SK-N-SH (cell line): ENCODE results near the gene MRNIP. TPM values are rescaled to one million over a fixed set of nuclear protein-coding genes. Genes with fewer than 3 reads are reported as not detected.

Experiments used
- CTCF ChIA-PET: fragments of 300-600, 350-600 bp; formaldehyde crosslinking; extraction: SDS; loops from one replicate; lab custom pipeline; 2021; lab: Yijun Ruan, JAX
- POLR2A ChIA-PET: fragments of 350-600 bp; sonication (Branson Sonifier 250); formaldehyde crosslinking; extraction: SDS; loops from one replicate; lab custom pipeline; 2020; ENCODE audit warnings: antibody characterized with exemption, inconsistent platforms; lab: Yijun Ruan, JAX
- DNase-seq: peaks from one replicate; pipeline ENCODE4 v3.0.0; 2012
- H2AFZ ChIP-seq: fragments of 200-600 bp; sonication (generic); 2 replicates; pipeline ENCODE4 v1.8.1; 2016; ENCODE audit warnings: antibody characterized with exemption, mild to moderate bottlenecking, low read depth
- H3F3A ChIP-seq: fragments of 200-600 bp; sonication (generic); replicated peaks from 2 replicates; pipeline ENCODE3; 2016; ENCODE audit warnings: antibody characterized with exemption, mild to moderate bottlenecking; ENCODE audit not compliant: insufficient read depth
- H3K27ac ChIP-seq, 2 experiments: fragments of 200-500 bp in 1 of 2; fragments of 200-600 bp in 1 of 2; sonication (Bioruptor generic) in 1 of 2; sonication (generic), shearing (Covaris generic) in 1 of 2; 2 replicates each; pipeline versions ENCODE4 v1.5.1 to v1.6.1; 2014 to 2016; ENCODE audit warnings: low read depth in 2 of 2, inconsistent platforms in 1 of 2, low read length in 1 of 2, mild to moderate bottlenecking in 1 of 2, mixed read lengths in 1 of 2
- H3K27me3 ChIP-seq: fragments of 200-600 bp; sonication (generic), shearing (Covaris generic); 2 replicates; pipeline ENCODE4 v1.6.1; 2016; ENCODE audit warnings: mixed run types; ENCODE audit not compliant: insufficient read depth
- H3K36me3 ChIP-seq, 2 experiments: fragments of 200-500 bp in 1 of 2; fragments of 200-600 bp in 1 of 2; sonication (Bioruptor generic) in 1 of 2; sonication (generic) in 1 of 2; replicated peaks in 1 of 2; 2 replicates each; pipeline versions ENCODE3 to v1.5.1; 2014 to 2016; ENCODE audit warnings: low read length in 1 of 2, mild to moderate bottlenecking in 1 of 2; ENCODE audit not compliant: insufficient read depth in 2 of 2, control insufficient read depth in 1 of 2
- H3K4me1 ChIP-seq, 2 experiments: fragments of 200-500 bp in 1 of 2; fragments of 200-600 bp in 1 of 2; sonication (Bioruptor generic) in 1 of 2; sonication (generic), shearing (Covaris generic) in 1 of 2; 2 replicates each; pipeline versions ENCODE4 v1.5.1 to v1.6.1; 2014 to 2016; ENCODE audit warnings: low read depth in 1 of 2, low read length in 1 of 2, mixed run types in 1 of 2; ENCODE audit not compliant: insufficient read depth in 2 of 2, control insufficient read depth in 1 of 2
- H3K4me2 ChIP-seq: fragments of 200-600 bp; sonication (generic), shearing (Covaris generic); 2 replicates; pipeline ENCODE4 v1.6.1; 2017; ENCODE audit warnings: mixed run types
- H3K4me3 ChIP-seq, 2 experiments: fragments of 200-500 bp in 1 of 2; fragments of 200-600 bp in 1 of 2; sonication (Bioruptor generic) in 1 of 2; sonication (generic), shearing (Covaris generic) in 1 of 2; 2 replicates each; pipeline versions ENCODE4 v1.5.1 to v1.8.1; 2014 to 2016; ENCODE audit warnings: low read depth in 2 of 2, inconsistent platforms in 1 of 2, low read length in 1 of 2, mild to moderate bottlenecking in 1 of 2, mixed read lengths in 1 of 2, moderate library complexity in 1 of 2
- H3K79me2 ChIP-seq: fragments of 200-600 bp; sonication (generic); 2 replicates; pipeline ENCODE4 v1.8.1; 2017; ENCODE audit warnings: mild to moderate bottlenecking; ENCODE audit not compliant: insufficient read depth
- H3K9ac ChIP-seq: fragments of 200-600 bp; sonication (generic); 2 replicates; pipeline ENCODE4 v1.6.1; 2017; ENCODE audit warnings: mixed run types
- H3K9me2 ChIP-seq: fragments of 200-600 bp; sonication (generic); 2 replicates; pipeline ENCODE4 v1.6.1; 2017; ENCODE audit warnings: mixed run types
- H3K9me3 ChIP-seq: fragments of 200-600 bp; sonication (generic); 2 replicates; pipeline ENCODE4 v1.6.1; 2017; ENCODE audit warnings: mixed run types, mild to moderate bottlenecking, moderate library complexity
- H4K20me1 ChIP-seq: fragments of 200-600 bp; sonication (generic); 2 replicates; pipeline ENCODE4 v1.6.1; 2017; ENCODE audit warnings: mild to moderate bottlenecking, mixed run types; ENCODE audit not compliant: insufficient read depth
- CHD2 ChIP-seq: fragments of 150-350 bp; IDR thresholded peaks from 2 replicates; pipeline ENCODE4 v1.6.1; 2018; ENCODE audit warnings: low read length; ENCODE audit not compliant: partially characterized antibody
- EP300 ChIP-seq, 2 experiments: IDR thresholded peaks; 2 replicates each; pipeline versions ENCODE4 v1.4.0 to v1.6.1; 2012; ENCODE audit warnings: borderline replicate concordance in 1 of 2, low read depth in 1 of 2, low read length in 1 of 2
- EZH2phosphoT487 ChIP-seq: fragments of 200-600 bp; sonication (generic); IDR thresholded peaks from 2 replicates; pipeline ENCODE4 v1.6.1; 2017; ENCODE audit warnings: low read depth, mixed run types, mild to moderate bottlenecking, antibody characterized with exemption, moderate library complexity, borderline replicate concordance
- GABPA ChIP-seq: IDR thresholded peaks from 2 replicates; pipeline ENCODE4 v1.4.0; 2012; ENCODE audit warnings: low read depth, mild to moderate bottlenecking
- GATA2 ChIP-seq: sonication (generic); formaldehyde crosslinking; IDR thresholded peaks from 2 replicates; pipeline ENCODE4 v1.5.0; 2020; ENCODE audit warnings: mild to moderate bottlenecking, missing genetic modification reagents
- MXI1 ChIP-seq: IDR thresholded peaks from 2 replicates; pipeline ENCODE4 v1.6.1; 2012; ENCODE audit warnings: mild to moderate bottlenecking, low read depth, low read length, improper control_type of control experiment
- POLR2AphosphoS5 ChIP-seq: IDR thresholded peaks from 2 replicates; pipeline ENCODE4 v1.6.1; 2012; ENCODE audit warnings: low read depth, low read length
- RAD21 ChIP-seq: IDR thresholded peaks from 2 replicates; pipeline ENCODE4 v1.6.1; 2012; ENCODE audit warnings: mild to moderate bottlenecking, low read length
- RFX5 ChIP-seq: IDR thresholded peaks from 2 replicates; pipeline ENCODE4 v1.6.1; 2012; ENCODE audit warnings: mild to moderate bottlenecking, improper control_type of control experiment, low read length
- SIN3A ChIP-seq: IDR thresholded peaks from 2 replicates; pipeline ENCODE4 v1.6.1; 2012; ENCODE audit warnings: low read depth, mild to moderate bottlenecking, low read length, moderate library complexity, borderline replicate concordance
- TCF12 ChIP-seq: IDR thresholded peaks from 2 replicates; pipeline ENCODE4 v1.4.0; 2012
- TEAD4 ChIP-seq: IDR thresholded peaks from 2 replicates; pipeline ENCODE4 v1.4.0; 2012; ENCODE audit warnings: mild to moderate bottlenecking, borderline replicate concordance; ENCODE audit not compliant: insufficient read depth
- YY1 ChIP-seq: IDR thresholded peaks from 2 replicates; pipeline ENCODE4 v1.4.0; 2012; ENCODE audit warnings: low read depth, mild to moderate bottlenecking
- WGBS: methylation state at CpG from one replicate; pipeline ENCODE4 v1.1.6; 2017; ENCODE audit warnings: low lambda C conversion rate; 5-methylcytosine and 5-hydroxymethylcytosine counted together
- polyA plus RNA-seq, 3 experiments: library from polyadenylated mRNA; depleted of rRNA; stranded (reverse); fragments of >200 nt; gene quantifications; 2 replicates each; pipeline ENCODE4 v1.2.3, GENCODE V29; 2012
- TF ChIP-seq, protein P1 (sequence below): fragments of 200-600 bp; sonication (generic); IDR thresholded peaks from 2 replicates; pipeline ENCODE4 v1.6.1; 2017; ENCODE audit warnings: antibody characterized with exemption, mild to moderate bottlenecking, moderate library complexity
- TF ChIP-seq, protein P2 (sequence below): IDR thresholded peaks from 2 replicates; pipeline ENCODE4; 2012
- TF ChIP-seq, protein P3 (sequence below): IDR thresholded peaks from 2 replicates; pipeline ENCODE4 v1.4.0; 2012; ENCODE audit warnings: low read depth
- TF ChIP-seq, protein P4 (sequence below): IDR thresholded peaks from 2 replicates; pipeline ENCODE4 v1.4.0; 2012; ENCODE audit warnings: low read depth, borderline replicate concordance
- TF ChIP-seq, protein P5 (sequence below): fragments of 150-350 bp; IDR thresholded peaks from 2 replicates; pipeline ENCODE4 v1.6.1; 2017; ENCODE audit warnings: antibody characterized with exemption, low read length, low read depth, borderline replicate concordance

The MRNIP gene
- polyA plus RNA-seq, 1 of the 3 experiments (the other 2 are of a cell fraction), result 32.8 TPM

DNA sequence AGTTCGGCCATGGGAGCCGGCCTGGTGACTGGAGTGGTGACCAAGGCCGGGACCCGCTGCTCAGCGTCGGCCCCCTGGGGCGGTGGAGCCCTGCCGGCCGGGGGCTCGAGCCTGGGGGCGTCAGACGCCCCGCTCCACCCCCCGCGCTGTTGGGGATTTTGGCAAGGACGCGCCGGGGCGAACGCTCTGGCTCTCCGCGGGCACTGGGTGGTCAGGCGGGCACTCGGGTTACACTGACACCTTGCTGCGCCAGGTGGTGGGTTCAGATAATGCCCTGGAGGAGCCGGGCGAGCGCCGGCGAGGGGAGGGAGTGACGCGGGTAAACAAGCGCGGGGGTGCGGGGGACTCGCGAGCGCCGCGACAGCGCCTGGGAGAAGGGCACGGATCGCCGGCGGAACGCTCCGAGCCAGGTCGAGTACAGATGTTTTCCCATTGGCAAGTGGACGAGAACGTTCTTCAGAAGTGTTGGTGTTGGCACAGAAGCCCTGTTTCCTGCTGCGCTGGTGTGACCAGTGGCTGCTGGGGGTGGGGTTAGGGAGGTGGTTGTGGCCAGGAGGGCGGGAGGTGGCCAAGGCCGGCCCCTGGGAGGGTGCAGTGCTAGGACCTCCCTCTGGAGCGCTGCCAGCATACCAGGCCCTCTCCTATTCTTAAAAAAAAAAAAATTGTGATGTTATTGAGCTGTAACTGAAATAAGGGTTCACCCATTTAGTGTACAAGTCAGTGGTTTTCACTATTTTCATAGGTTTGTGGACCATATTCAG lies 37.1 kb downstream of the MRNIP start (continued):
- peak; percentile 73 for TF ChIP-seq MXI1
- no peak for TF ChIP-seq EP300 (IDR thresholded peaks at IDR 0.05; ENCODE audit: borderline replicate concordance in 1 of 2, low read depth in 1 of 2, low read length in 1 of 2)
- no peak for TF ChIP-seq EZH2phosphoT487
- TF ChIP-seq GABPA, result no peak
- TF ChIP-seq, protein P1, sequence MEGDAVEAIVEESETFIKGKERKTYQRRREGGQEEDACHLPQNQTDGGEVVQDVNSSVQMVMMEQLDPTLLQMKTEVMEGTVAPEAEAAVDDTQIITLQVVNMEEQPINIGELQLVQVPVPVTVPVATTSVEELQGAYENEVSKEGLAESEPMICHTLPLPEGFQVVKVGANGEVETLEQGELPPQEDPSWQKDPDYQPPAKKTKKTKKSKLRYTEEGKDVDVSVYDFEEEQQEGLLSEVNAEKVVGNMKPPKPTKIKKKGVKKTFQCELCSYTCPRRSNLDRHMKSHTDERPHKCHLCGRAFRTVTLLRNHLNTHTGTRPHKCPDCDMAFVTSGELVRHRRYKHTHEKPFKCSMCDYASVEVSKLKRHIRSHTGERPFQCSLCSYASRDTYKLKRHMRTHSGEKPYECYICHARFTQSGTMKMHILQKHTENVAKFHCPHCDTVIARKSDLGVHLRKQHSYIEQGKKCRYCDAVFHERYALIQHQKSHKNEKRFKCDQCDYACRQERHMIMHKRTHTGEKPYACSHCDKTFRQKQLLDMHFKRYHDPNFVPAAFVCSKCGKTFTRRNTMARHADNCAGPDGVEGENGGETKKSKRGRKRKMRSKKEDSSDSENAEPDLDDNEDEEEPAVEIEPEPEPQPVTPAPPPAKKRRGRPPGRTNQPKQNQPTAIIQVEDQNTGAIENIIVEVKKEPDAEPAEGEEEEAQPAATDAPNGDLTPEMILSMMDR, result no peak
- TF ChIP-seq, protein P2, sequence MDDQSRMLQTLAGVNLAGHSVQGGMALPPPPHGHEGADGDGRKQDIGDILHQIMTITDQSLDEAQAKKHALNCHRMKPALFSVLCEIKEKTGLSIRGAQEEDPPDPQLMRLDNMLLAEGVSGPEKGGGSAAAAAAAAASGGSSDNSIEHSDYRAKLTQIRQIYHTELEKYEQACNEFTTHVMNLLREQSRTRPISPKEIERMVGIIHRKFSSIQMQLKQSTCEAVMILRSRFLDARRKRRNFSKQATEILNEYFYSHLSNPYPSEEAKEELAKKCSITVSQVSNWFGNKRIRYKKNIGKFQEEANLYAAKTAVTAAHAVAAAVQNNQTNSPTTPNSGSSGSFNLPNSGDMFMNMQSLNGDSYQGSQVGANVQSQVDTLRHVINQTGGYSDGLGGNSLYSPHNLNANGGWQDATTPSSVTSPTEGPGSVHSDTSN, result no peak
- TF ChIP-seq, protein P3, sequence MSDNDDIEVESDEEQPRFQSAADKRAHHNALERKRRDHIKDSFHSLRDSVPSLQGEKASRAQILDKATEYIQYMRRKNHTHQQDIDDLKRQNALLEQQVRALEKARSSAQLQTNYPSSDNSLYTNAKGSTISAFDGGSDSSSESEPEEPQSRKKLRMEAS, result peak; percentile 27; the same call in 1 of the 2 replicates

DNA sequence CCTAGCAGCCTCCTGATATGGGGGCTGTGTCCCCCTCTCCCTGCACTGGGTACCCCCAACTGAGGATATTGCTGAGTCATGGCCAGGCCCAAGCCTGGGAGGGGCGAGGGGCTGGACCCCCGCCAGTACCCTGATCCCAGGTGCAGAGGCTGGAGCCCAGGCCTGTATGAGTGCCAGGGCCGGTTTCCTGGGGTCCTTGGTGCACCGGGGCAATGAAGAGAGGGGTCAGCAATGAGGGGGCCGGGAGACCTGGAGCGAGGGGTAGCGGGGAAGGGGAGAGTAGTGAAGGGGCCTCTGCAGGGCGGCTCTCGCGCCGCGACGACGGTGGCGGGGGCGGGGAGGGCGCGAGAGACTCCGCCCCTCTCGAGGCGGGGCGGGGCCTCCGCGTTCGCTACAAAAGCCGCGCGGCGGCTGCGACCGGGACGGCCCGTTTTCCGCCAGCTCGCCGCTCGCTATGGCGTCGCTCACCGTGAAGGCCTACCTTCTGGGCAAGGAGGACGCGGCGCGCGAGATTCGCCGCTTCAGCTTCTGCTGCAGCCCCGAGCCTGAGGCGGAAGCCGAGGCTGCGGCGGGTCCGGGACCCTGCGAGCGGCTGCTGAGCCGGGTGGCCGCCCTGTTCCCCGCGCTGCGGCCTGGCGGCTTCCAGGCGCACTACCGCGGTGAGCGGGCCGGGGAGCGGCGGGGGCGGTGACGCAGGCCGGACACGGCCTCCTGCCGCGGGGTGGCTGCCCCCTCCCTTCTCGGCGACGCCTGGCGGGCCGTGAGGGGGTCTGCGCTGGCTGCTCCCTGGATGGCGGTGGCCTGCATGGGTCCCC lies 37.9 kb downstream of the MRNIP start, which contains the start of gene SQSTM1:
TSS of gene SQSTM1 (plus strand) at position 423 of the 815 bp plus-strand sequence. CDS start at position 455, 32 bp downstream.
- Histone ChIP-seq H3K9me2 (no peaks in the 10 kb centered on the region), H3K4me3 (peak within 1 kb of the TSS; percentile 97), H3K27ac (peak within 1 kb of the TSS; percentile 84 to 94), H3K27me3 (no peaks in the 10 kb centered on the region), H2AFZ (0 out of 2 replicates have a peak within 1 kb of the TSS, but pooled peaks have one; percentile 49), H3K4me1 (peaks cover 22 to 39% of the 10 kb centered on the region in 2 experiments), H3K79me2 (peaks cover 53% of the 10 kb centered on the region), H3F3A (peaks cover 11% of the 10 kb centered on the region), H3K9ac (peak within 1 kb of the TSS; percentile 97), H3K9me3 (no peaks in the 10 kb centered on the region), H3K4me2 (peak within 1 kb of the TSS; percentile 75), H3K36me3 (peaks cover 28 to 31% of the 10 kb centered on the region in 2 experiments), H4K20me1 (peaks cover 47% of the 10 kb centered on the region)
- ChIA-PET CTCF (interaction anchor here (0.6 to 1.7 kb wide), 4 partner anchors 9 to 46 kb away, joined by 3 to 5 read pairs (median 4); no protein-coding TSS in a partner anchor), POLR2A (interaction anchor here (0.7 to 1.7 kb wide), 5 partner anchors 10 to 88 kb away, joined by 3 to 4 read pairs (median 3); partner anchors contain the start of gene MAML1)
- peak; percentile 95 for DNase-seq
- under 1% methylated on average over 18 of the region's 81 CpGs for WGBS
- TF ChIP-seq, protein P2, result peak; percentile 45; the same call in 1 of the 2 replicates
- TF ChIP-seq POLR2AphosphoS5 (peak; percentile 99), EP300 (IDR thresholded peaks at IDR 0.05; ENCODE audit: borderline replicate concordance in 1 of 2, low read depth in 1 of 2, low read length in 1 of 2) (peak in 1 of 2 experiments; percentile 33; a peak in 1 of 4 replicates), TCF12 (peak; percentile 22; the same call in 1 of the 2 replicates), RFX5 (no peak), YY1 (peak; percentile 64; the same call in 1 of the 2 replicates), CHD2 (peak; percentile 69), SIN3A (0 out of 2 replicates have a peak, but pooled peaks have one; percentile 73), TEAD4 (no peak), RAD21 (no peak), GATA2 (CRISPR knock-in tag) (no peak)
- TF ChIP-seq, protein P4, sequence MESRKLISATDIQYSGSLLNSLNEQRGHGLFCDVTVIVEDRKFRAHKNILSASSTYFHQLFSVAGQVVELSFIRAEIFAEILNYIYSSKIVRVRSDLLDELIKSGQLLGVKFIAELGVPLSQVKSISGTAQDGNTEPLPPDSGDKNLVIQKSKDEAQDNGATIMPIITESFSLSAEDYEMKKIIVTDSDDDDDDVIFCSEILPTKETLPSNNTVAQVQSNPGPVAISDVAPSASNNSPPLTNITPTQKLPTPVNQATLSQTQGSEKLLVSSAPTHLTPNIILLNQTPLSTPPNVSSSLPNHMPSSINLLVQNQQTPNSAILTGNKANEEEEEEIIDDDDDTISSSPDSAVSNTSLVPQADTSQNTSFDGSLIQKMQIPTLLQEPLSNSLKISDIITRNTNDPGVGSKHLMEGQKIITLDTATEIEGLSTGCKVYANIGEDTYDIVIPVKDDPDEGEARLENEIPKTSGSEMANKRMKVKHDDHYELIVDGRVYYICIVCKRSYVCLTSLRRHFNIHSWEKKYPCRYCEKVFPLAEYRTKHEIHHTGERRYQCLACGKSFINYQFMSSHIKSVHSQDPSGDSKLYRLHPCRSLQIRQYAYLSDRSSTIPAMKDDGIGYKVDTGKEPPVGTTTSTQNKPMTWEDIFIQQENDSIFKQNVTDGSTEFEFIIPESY, result no peak
- TF ChIP-seq, protein P5, sequence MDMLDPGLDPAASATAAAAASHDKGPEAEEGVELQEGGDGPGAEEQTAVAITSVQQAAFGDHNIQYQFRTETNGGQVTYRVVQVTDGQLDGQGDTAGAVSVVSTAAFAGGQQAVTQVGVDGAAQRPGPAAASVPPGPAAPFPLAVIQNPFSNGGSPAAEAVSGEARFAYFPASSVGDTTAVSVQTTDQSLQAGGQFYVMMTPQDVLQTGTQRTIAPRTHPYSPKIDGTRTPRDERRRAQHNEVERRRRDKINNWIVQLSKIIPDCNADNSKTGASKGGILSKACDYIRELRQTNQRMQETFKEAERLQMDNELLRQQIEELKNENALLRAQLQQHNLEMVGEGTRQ, result no peak
- TF ChIP-seq, protein P3, result peak; percentile 29; the same call in 1 of the 2 replicates
